Adipocyte (in vitro differentiated cells): ENCODE data around the gene CD81.

Experiments used
- DNase-seq: peaks from one replicate; pipeline ENCODE4 v3.0.0-alpha.2; 2015; ENCODE audit warnings: low read depth
- H3K27me3 ChIP-seq: replicated peaks from 2 replicates; pipeline ENCODE4 v1.7.0; 2013; ENCODE audit warnings: mild to moderate bottlenecking, low read length, moderate library complexity; ENCODE audit not compliant: control insufficient read depth, insufficient read depth
- H3K36me3 ChIP-seq: 2 replicates; pipeline ENCODE4 v1.7.0; 2013; ENCODE audit warnings: low read length, mild to moderate bottlenecking, moderate library complexity; ENCODE audit not compliant: control insufficient read depth, insufficient read depth, severe bottlenecking
- H3K4me1 ChIP-seq: 2 replicates; pipeline ENCODE4 v1.7.0; 2013; ENCODE audit warnings: mild to moderate bottlenecking, low read length, moderate library complexity; ENCODE audit not compliant: control insufficient read depth, insufficient read depth
- H3K4me3 ChIP-seq: 2 replicates; pipeline ENCODE4 v1.7.0; 2013; ENCODE audit warnings: mild to moderate bottlenecking, low read length, moderate library complexity
- H3K9ac ChIP-seq: 2 replicates; pipeline ENCODE4 v1.7.0; 2013; ENCODE audit warnings: mild to moderate bottlenecking, low read length, moderate library complexity
- H3K9me3 ChIP-seq: 2 replicates; pipeline ENCODE4 v1.7.0; 2013; ENCODE audit warnings: mild to moderate bottlenecking, low read length, moderate library complexity; ENCODE audit not compliant: control insufficient read depth

Gene CD81

DNA sequence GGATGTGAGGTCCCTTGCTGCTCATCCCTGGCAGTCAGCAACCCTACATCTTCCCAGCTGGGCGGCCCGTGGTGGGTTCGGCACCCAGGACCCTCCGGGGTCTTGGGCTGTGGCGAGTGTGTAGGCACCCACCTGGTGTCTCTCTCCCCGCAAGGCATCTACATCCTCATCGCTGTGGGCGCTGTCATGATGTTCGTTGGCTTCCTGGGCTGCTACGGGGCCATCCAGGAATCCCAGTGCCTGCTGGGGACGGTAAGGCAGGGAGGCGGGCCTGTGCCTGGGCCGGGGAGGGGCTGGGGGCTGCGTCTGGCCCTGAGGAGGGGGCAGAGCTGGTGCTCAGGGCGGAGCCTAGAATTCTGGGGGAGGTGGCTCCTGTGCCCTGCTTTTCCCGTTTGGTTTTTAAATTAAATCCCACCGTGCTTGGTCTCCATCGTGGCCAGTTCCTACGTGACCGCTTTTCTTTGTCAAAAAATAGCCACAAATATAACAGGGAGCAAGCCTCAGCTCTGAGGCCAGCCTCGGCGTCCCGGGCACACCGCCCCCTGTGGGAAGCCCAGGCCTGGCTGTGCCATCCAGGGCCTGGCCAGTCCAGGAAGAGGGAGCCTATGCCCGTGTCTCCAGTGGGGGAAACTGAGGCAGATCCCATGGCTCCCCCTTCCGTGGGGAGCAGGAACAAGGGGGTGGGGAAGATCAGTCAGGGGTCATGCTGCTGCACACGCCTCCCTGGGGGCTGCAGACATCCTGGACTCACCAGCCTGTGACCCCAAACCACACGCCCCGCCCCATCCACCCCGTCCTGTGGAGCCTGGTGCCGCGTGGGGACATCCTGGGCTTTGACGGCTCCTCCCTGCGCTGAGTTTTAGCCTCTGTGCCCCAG lies 17.1 kb downstream of the CD81 start:
- no peak for DNase-seq
- H3K27me3 ChIP-seq, result no peaks in the 10 kb centered on the region
- no peak overlapping the region for H3K9ac ChIP-seq
- peaks cover 22% of the 10 kb centered on the region for H3K4me1 ChIP-seq
- H3K9me3 ChIP-seq, result no peaks in the 10 kb centered on the region
- H3K36me3 ChIP-seq, result peaks cover 58% of the 10 kb centered on the region
- no peak overlapping the region for H3K4me3 ChIP-seq

DNA sequence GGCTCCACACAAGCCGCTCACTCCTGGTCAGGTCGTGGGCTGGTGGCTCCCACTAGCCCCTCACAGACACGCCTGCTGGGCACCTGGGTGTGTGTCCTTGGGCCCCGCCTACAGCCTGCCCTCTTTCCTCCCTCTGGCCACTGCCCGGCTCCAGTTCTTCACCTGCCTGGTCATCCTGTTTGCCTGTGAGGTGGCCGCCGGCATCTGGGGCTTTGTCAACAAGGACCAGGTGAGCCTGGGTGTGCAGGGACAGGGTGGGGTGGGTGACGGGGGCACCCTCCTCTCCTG lies 17.7 kb downstream of the CD81 start:
- peaks cover 58% of the 10 kb centered on the region for H3K36me3 ChIP-seq
- no peak for DNase-seq

DNA sequence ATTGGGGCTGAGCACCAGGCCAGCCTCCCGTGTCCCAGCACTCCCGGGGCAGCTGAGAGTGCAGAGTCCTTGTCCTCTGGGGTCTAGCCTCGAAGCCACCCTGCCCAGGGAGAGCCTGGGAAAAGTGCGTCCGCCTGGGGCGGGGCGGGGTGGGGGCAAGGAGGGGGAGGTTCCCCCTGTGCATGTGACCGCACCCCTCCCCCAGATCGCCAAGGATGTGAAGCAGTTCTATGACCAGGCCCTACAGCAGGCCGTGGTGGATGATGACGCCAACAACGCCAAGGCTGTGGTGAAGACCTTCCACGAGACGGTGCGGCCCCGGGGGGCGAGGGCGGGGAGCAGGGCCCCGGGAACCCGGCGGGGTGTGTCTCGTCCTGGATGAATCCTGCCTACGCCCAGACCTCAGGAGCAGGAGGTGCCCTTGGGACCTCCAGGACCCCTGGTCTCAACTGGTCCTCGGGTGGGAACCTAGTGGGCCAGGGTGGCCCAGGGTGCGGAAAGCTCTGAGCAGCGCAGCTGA lies 18.2 kb downstream of the CD81 start:
- Histone ChIP-seq H3K36me3 (peaks cover 55% of the 10 kb centered on the region), H3K9ac (no peak overlapping the region), H3K27me3 (no peaks in the 10 kb centered on the region)

More for the DNA sequence above, 17.7 kb downstream of the CD81 start:
- H3K4me1 ChIP-seq, result peaks cover 21% of the 10 kb centered on the region
- H3K9ac ChIP-seq, result no peak overlapping the region
- no peaks in the 10 kb centered on the region for H3K27me3 ChIP-seq
- H3K9me3 ChIP-seq, result no peaks in the 10 kb centered on the region
- no peak overlapping the region for H3K4me3 ChIP-seq

GRCh38 chr11:2395856-2396255 lies 18.7 kb downstream of the CD81 start:
- Histone ChIP-seq H3K9ac (no peak overlapping the region), H3K4me1 (peaks cover 15% of the 10 kb centered on the region), H3K9me3 (no peaks in the 10 kb centered on the region), H3K4me3 (no peak overlapping the region), H3K27me3 (no peaks in the 10 kb centered on the region), H3K36me3 (peaks cover 53% of the 10 kb centered on the region)
- DNase-seq, result no peak

More for the DNA sequence above, 18.2 kb downstream of the CD81 start:
- no peak overlapping the region for H3K4me3 ChIP-seq
- peaks cover 18% of the 10 kb centered on the region for H3K4me1 ChIP-seq
- no peak for DNase-seq
- H3K9me3 ChIP-seq, result no peaks in the 10 kb centered on the region

GRCh38 chr11:2396471-2396870 lies 19.4 kb downstream of the CD81 start:
- peaks cover 18% of the 10 kb centered on the region for H3K4me1 ChIP-seq
- H3K27me3 ChIP-seq, result no peaks in the 10 kb centered on the region
- peaks cover 53% of the 10 kb centered on the region for H3K36me3 ChIP-seq
- no peak overlapping the region for H3K9ac ChIP-seq
- DNase-seq, result no peak
- no peaks in the 10 kb centered on the region for H3K9me3 ChIP-seq
- H3K4me3 ChIP-seq, result no peak overlapping the region

DNA sequence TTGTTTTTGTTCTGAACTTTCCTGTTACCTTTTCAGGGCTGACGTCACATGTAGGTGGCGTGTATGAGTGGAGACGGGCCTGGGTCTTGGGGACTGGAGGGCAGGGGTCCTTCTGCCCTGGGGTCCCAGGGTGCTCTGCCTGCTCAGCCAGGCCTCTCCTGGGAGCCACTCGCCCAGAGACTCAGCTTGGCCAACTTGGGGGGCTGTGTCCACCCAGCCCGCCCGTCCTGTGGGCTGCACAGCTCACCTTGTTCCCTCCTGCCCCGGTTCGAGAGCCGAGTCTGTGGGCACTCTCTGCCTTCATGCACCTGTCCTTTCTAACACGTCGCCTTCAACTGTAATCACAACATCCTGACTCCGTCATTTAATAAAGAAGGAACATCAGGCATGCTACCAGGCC lies 19.9 kb downstream of the CD81 start:
- no peak overlapping the region for H3K9ac ChIP-seq
- no peak overlapping the region for H3K4me3 ChIP-seq
- no peaks in the 10 kb centered on the region for H3K9me3 ChIP-seq
- DNase-seq, result no peak
- H3K36me3 ChIP-seq, result peaks cover 48% of the 10 kb centered on the region
- H3K27me3 ChIP-seq, result no peaks in the 10 kb centered on the region
- peaks cover 23% of the 10 kb centered on the region for H3K4me1 ChIP-seq

GRCh38 chr11:2398664-2399355 lies 21.7 kb downstream of the CD81 start:
- H3K9me3 ChIP-seq, result no peaks in the 10 kb centered on the region
- H3K4me1 ChIP-seq, result peaks cover 27% of the 10 kb centered on the region
- peak overlapping the region; percentile 96 for H3K9ac ChIP-seq
- no peaks in the 10 kb centered on the region for H3K27me3 ChIP-seq
- H3K4me3 ChIP-seq, result peak overlapping the region; percentile 85
- DNase-seq, result no peak
- peaks cover 55% of the 10 kb centered on the region for H3K36me3 ChIP-seq

DNA sequence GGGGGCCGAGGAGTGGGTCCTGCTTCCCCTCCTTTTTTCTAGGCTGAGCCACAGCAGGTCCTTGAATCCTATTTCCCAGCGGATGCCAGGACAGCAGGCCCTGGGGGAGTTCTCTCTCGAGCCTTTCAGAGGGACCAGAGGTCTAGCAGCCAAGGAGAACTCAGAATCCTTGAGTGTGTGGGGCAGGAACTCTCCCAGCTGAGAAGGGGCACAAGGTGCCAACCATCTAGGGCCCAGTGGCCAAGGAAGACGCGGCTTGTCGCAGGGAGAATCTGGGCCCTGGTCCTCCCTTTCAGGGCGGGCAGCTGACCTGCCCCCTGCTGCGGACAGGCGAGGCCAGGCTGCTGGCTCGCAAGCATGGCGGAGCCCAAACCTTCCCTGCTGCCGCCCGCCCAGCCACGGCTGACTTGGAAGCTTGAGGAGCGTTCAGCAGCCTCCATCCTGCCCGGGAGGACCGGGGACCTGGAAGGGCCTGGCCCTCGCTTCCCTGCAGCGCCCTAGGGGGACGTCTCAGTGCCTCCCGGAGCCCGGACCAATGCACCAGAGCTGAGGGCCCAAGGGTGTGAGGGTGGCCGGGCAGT lies 22.5 kb downstream of the CD81 start:
- DNase-seq, result peak; percentile 45
- H3K4me1 ChIP-seq, result peaks cover 27% of the 10 kb centered on the region
- H3K9me3 ChIP-seq, result no peaks in the 10 kb centered on the region

DNA sequence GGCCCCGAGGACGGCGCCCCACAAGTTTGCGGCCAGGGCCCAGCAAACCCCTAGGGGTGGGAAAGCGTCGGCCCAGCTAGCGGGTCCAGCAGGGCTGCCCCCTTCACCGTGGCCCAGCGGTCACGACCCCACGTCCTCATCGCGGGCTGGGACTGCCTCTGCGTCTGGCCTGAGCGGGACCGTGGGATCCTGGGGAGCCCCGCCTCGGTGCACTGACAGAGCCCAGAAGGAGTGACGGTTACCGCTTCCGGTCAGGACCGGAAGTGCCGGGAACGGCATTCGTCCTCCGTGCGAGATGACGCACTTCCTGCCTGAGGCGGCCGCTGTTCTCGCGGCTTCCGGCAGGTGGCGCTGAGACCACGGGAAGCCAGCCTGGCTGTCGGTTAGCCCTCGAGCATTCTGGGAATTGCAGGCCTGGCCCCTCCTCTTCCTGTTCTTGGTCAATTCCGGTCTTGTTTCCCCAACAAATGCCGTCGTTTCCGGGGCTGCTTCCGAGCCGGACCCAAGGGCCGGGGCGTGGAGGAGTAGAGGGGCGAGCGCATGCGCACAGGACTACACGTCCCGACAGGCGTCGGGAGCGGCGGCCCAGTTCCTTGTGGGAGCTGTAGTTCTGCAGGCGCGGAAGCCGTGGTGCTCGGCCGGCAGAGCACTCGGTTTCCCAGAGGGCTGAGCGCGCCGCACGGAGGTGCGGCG lies 23.1 kb downstream of the CD81 start, which contains the start of gene TSSC4:
Gene TSSC4 (plus strand): TSS at position 682 of the 693 bp plus-strand sequence. CDS start 1,884 bp downstream, outside the sequence.
- peaks cover 53% of the 10 kb centered on the region for H3K36me3 ChIP-seq
- H3K9me3 ChIP-seq, result no peaks in the 10 kb centered on the region

More for the DNA sequence above, 22.5 kb downstream of the CD81 start:
- Histone ChIP-seq H3K27me3 (no peaks in the 10 kb centered on the region), H3K4me3 (peak overlapping the region; percentile 85), H3K9ac (peak overlapping the region; percentile 96), H3K36me3 (peaks cover 54% of the 10 kb centered on the region)

DNA sequence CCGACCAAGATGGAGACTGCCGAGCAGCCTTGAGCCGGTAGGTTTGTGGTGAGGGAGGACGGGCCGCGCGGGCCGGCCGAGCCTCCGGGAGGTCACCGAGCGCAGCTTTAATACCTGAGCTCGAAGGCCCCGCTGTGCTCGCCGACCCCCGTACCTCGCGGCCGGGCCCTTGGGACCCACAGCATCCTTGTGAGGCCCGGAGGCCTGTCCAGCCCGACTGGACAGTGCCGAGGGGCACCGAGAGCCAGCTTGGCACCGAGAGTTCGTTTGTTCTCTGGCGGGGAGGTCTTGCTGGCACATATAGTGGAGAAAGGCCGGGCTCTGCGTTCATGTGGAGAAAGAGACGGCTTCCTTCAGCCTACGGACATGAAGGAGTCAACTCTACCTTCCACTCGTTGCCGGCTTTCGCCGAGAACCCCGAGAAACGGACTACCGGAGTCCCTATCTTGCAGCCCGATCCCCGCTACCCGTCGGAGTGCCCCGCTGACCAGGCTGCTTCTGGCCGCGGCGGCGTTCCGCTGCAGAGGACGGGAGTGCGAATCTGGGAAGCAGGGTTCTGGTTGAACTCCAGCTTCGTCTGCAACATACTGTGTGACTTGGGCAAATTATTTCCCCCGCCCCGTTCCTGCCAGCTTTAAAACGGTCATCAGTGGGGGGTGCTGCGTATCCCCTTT lies 23.8 kb downstream of the CD81 start:
- Histone ChIP-seq H3K27me3 (no peaks in the 10 kb centered on the region), H3K9me3 (no peaks in the 10 kb centered on the region), H3K9ac (peak overlapping the region; percentile 100), H3K4me1 (peaks cover 27% of the 10 kb centered on the region), H3K4me3 (peak overlapping the region; percentile 100), H3K36me3 (peaks cover 46% of the 10 kb centered on the region)
- DNase-seq, result peak; percentile 50

More for the DNA sequence above, 23.1 kb downstream of the CD81 start, which contains the start of gene TSSC4:
- peak within 1 kb of the TSS; percentile 100 for H3K4me3 ChIP-seq
- H3K9ac ChIP-seq, result peak within 1 kb of the TSS; percentile 100
- peaks cover 27% of the 10 kb centered on the region for H3K4me1 ChIP-seq
- DNase-seq, result peak; percentile 100
- no peaks in the 10 kb centered on the region for H3K27me3 ChIP-seq
